Kidney capillary endothelial cell (primary cell): ENCODE measurements around the gene LRRIQ3.

Experiments used
- DNase-seq: peaks from one replicate; pipeline ENCODE4 v3.0.0-alpha.2; 2018; ENCODE audit warnings: low spot score

The LRRIQ3 gene

DNA sequence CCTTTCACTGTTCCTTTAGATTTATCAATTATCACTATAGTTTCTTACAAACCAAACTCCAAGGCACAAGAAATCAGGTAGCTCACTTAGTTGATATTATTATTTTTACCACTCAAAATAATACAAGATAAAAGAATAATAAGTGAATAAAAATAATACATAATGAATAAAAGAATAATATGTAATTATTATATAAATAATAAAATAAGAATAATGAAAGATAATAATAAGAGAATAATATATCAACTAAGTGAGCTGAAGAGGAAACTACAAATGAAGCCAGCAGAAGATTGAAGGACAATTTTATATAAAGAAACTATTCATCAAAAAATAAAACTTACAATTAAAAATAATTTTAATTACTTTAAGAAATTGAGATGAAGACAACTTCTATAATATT is 90.6 kb downstream of the LRRIQ3 start:
- DNase-seq = no peak

DNA sequence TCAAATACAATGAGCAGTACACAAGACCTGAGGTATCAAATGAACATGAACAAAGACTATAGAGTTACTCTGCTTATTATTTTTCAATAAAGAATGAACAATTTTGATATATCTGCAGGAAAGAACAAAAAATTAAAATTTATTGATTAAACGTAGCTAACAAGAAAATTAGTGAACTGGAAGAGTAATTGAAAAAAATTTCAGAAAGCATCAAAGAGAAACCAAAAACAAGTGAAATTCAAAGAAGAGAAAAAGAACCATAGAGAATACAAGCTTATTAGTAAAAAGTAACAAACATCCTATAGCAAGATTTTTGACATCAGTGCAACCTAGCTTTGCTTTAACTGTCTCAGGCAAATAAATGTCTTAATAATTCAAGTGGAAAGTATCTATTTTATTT is 106.6 kb downstream of the LRRIQ3 start:
- DNase-seq = no peak

DNA sequence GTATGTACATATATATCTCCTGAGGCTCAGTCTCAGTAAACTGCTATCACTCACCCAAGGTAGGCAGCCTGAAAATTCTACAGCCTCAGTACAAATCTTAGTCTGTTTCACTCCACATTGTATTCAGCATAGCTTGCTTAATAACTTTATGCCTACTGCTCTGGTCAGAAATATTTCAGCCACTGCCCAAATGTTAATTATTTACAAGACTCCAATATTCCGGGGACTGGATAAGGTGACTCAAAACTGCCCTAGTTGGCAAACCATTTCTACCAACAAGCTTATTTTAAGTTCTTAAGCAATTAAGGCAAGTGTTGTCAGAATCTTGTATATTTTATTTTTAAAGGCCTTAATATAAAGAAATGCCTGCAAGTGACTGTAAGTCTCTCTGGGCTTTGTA is 114.8 kb downstream of the LRRIQ3 start:
- no peak for DNase-seq

DNA sequence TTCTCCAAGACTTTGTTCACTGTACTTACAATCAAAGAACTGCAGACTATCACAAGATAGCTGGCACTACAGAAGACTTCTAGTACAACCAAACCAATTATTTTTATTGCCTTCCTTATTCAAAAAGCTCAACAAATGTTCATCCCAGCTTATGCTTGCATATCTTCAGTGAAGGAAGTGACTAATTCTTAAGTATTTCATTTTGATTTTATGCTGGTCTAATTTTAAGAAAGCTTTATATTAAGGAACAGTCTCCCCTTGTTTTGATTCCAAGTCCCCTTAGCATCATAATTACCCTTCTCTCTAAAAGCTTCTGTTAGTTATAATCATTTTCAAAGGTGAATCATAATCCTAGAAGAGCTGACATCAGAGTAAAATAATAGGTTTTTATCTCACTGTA is 132.9 kb downstream of the LRRIQ3 start:
- DNase-seq = no peak

DNA sequence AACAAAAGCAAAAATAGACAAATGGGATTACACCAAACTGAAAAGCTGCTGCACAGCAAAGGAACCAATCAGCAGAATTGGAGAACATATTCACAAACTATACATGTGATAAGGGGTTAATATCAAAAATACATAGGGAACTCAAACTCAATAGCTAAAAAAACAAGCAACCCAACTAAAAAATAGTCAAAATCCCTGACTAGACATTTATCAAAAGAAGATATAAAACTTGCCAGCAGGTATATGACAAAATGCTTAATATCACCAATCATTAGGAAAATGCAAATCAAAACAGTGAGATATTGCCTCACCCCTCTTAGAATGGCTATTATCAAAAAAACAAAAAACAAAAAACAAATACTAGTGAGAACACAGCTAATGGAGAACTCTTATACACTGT is 140.3 kb downstream of the LRRIQ3 start:
- DNase-seq = no peak

DNA sequence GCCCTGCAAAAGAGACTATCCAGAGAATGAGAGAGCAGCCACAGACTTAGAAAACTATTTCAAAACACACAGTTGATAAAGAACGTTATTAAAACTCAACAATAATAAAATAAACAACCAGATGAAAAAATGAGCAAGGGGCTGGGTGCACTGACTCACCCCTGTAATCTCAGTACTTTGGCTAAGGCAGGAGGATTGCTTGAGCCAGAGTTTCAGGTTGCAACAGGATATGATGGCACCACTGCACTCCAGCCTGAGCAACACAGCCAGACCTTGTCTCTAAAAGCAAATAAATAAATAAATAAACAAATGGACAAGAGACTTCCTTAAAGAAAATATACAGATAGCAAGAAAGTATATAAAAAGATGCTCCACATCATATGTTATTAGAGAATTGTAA is 144.6 kb downstream of the LRRIQ3 start:
- no peak for DNase-seq

DNA sequence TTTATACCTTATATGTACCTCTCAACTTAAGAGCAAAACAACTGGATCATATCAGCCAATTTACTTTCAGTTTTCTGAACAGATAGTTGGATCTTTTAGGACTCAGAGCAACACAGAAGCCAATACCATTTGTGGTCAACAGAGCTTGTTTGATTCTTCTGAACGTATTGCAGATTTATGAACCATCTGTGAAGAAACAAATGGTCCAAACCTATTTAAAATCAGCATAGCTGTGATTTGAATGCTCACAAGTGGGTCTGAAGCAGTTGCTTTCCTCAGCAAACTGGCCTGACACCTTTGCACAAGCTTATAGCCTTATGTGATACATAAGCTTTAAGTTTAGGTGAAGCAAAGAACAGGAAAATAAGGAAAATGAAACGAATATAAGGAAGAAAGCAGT is 147.6 kb downstream of the LRRIQ3 start:
- no peak for DNase-seq

DNA sequence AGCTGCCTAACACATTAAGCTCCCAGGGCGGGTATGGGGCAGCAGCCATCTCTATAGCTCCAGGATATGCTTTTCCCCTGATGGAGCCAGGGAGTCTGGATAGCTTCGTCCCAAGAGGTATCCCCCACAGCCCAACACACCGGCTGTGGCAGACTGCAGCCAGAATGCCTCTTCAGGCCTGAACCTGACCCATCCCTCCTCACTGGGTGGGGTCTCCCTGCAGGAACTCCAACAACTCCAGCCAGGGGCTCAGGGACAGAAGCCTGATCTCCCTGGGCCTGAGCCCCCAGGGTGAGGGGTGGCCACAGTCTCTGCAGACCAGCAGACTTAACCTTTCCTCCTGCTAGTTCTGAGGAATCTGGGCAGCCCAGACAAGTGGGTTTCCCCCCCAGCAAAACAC is 159.9 kb downstream of the LRRIQ3 start:
- DNase-seq = no peak

DNA sequence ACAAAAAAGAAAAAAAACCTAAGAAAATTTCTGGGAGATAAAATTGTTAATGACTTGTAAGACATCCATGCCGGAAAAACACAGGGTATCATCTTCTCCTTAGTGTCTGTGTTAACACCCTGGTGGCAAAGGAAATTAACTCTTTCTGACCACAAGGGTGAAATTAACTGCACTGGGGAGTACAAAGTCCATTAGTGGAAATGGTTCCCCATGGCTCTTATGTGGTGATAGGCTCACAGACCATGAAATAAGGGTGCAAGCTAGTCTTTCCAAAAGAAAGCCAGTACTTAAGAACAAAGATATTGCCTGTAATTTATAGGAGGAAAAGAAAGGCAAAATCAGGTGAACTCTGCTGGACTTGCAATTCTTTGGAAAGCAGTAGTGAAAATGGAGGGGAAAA is 185.4 kb downstream of the LRRIQ3 start:
- DNase-seq = no peak

DNA sequence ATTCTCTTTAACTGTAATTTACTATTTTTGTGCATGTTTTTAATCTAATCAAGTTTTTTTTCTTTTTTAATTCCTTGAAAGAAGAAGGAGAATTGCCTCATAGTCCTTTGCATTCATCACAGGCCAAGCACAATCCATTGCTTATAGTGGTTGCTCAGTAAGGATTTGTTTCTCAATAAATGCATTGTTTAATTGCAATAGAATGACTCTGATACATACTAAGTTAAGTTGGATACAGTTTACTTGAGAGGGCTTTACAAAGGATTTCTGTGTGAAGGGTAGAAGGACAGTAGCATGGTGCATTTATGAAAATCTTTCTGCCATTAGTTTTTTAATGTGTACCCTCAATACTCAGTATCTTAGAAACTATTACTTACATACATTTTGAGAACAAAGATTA is 186.2 kb downstream of the LRRIQ3 start:
- DNase-seq = no peak

DNA sequence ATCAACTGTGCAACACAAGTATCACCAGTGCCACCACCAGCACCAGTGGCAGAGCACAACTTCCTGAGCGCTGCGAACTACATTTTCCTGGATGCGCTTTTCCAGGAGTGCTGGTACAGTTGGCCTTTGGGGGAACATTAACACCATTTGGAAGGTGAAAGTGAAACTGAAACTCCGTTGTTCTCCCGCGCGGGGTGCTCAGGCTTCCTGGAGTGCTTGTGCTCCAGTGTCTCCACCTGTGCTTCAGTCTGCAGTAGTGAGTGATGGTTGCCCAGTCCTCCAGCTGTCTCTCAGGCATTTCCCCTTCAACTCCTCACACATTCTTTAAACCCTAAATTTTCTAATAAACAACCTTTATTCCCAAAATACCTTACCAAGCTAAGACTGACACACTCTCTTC is 187.8 kb downstream of the LRRIQ3 start:
- DNase-seq = no peak

DNA sequence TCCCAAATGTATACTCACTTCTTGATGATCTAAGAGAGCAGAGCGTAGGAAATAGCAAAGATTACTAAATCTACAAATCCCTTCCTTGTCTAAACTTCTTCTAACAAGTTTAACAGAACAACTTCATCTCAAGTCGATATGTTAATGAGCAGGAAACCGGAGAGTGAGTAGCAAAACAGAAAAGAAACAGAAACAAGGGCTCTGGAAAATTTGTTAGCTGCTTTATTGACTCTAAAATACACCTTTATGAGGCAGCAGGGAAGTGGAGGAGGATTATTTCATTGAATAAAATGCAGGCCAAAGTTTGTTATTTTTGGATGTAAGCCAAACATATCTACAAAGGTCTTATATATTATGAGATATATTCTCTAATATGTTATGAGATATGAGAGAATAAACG is 192.4 kb downstream of the LRRIQ3 start:
- no peak for DNase-seq

DNA sequence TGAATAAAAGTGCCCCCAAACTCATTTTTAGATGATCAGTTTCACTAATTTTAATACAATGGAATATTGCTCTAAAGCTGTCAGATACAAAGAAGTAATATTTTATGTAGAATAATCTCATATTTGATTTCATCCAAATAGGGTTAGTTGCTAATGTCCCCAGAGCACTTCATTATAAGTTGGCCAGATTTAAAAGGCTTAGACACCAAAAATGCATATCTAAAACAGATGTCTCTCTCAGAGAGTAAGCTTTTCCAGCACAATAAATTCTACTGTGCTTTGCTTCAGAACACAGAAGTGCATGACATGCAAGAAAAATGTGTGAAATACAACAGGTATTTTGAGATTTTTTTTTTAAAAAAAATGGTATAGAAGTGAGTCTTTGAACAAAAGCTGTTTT is 194.2 kb downstream of the LRRIQ3 start:
- no peak for DNase-seq

DNA sequence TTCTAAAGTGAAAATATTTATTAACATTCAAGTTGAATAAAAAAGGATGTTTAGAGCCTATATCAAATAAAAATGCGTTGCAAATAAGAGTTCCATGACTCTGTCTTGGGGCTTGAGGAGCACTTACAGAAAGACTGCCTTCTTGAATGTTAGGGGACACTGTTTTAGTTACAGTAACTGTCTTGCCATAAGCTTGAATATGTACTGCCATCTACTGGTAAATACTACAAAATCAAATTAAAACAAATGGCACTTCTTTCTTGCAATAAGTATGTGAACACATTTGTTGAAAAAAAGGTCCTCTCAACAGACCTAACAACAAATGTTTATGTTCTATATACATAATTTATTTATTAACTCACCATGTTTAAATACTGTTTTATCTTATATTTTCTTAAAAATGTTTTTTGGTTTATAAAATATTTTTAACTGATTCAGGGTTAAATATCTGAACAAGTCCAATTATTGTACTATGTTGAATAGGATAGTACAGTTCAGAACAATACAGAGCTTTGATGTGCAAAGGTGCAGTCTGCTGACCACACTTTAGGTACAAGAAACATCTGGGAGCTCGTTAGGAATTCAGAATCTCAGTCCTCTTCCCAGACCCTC is 199.5 kb downstream of the LRRIQ3 start:
- DNase-seq = peak; percentile 38

DNA sequence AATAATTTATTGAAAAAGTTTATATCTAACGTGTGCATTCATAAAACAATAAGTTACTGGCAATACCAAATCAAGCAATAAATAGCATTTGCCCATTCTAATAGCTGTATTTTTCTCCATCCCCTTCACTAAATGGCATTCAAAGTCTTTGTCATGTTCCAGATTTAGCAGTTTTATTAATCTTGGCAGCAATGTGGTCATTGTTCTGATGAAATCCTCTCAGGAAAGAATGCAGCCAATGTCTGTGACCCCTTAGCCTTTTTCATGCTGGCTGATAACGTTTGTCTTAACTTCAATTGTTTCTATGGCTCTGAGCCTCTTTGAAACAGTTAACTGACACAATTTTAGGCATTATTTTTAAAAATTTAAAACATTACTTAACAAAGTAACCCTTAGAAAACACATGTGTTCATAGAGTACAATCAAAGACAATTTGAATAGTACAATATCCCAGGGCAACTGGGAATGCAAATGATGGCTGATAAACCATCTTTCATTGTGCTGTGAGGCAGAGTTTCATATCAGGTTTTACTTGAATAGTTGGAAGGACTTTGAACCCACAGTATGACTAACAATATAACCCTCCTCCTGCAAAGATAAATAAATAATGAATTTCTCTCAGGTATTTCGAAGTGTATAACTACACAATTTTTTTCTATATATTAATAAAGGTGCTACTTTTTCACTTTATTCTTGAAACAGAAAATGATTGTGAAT is 217.5 kb downstream of the LRRIQ3 start:
- DNase-seq = peak; percentile 45

DNA sequence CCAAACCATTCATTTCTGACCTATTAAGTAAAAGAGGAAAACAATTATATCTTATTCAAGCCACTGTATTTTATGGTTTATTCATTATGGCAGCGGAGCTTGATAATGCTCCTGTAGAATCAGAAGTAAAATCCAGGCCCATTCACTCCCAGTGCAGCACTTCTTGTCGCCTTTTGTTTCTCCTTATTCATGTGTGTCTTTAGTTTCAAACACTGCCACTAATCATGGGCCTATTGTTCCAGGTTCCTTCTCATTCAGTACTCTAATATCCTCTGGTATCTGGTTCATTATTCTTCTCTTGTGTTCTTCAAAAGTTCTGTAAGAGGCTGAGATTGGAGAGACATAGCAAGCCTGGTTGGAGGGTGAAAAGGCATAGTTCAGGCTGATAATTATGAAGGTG is 218.3 kb downstream of the LRRIQ3 start:
- no peak for DNase-seq

DNA sequence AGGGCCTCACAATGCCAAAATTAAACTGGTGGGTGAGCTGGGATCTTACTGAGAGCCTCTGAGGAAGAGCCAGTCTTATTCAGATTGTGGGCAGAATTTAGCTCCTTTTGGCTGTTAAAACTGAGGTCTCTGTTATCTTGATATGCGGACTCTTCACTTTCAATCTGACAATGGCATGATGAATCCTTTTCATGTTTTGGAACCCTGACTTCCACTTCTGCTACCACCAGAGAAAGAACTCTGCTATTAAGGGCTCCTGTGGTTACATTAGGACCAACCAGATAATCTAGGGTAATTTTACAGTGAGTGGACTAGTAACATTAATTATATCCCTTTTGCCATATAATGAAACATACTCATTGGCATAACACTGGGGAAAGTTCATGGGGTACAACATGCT is 219.0 kb downstream of the LRRIQ3 start:
- DNase-seq = no peak
